ENCODE results near the gene ASTN2. TPM values are rescaled to one million over a fixed set of nuclear protein-coding genes. Genes with fewer than 3 reads are reported as not detected.

Gene ASTN2
- total and polyA plus RNA-seq, 12 donors = 1.9 to 11.1 (median 4.0) TPM

GRCh38 chr9:116706310-116707290 is 708.3 kb downstream of the ASTN2 start:
- ATAC-seq = no peak
- TF ChIP-seq CTCF (IDR thresholded peaks at IDR 0.05) = no peak
- Histone ChIP-seq H3K4me3 (no peak overlapping the region), H3K9me3 (no peaks in the 10 kb centered on the region), H3K27ac (no peak overlapping the region), H3K27me3 (no peaks in the 10 kb centered on the region), H3K4me1 (peaks cover 0 to 11% (median 0%) of the 10 kb centered on the region in 9 donors), H3K36me3 (peaks cover 0 to 5% (median 0%) of the 10 kb centered on the region in 9 donors)
- 83 to 87% methylated on average over 8 of the region's 8 CpGs for WGBS, 2 donors
- DNase-seq = no peak
- intact Hi-C loops (cut with DNase I) = no loop called here

- peaks cover 0 to 9% (median 0%) of the 10 kb centered on the region in 9 donors for H3K36me3 ChIP-seq
- H3K4me3 ChIP-seq = no peak overlapping the region
- no peak for TF ChIP-seq CTCF (IDR thresholded peaks at IDR 0.05)
- intact Hi-C loops (cut with DNase I) = no loop called here
- no peaks in the 10 kb centered on the region for H3K27me3 ChIP-seq
- 79 to 95% methylated on average over 1 of the region's 1 CpG for WGBS, 2 donors
- DNase-seq (no peak), ATAC-seq (no peak)
- peaks cover 0 to 11% (median 0%) of the 10 kb centered on the region in 9 donors for H3K4me1 ChIP-seq
- H3K27ac ChIP-seq = no peak overlapping the region
- no peaks in the 10 kb centered on the region for H3K9me3 ChIP-seq
Measured at GRCh38 chr9:116705531-116705930, 709.3 kb downstream of the ASTN2 start.

- no peak for TF ChIP-seq CTCF (IDR thresholded peaks at IDR 0.05)
- Histone ChIP-seq H3K9me3 (no peaks in the 10 kb centered on the region), H3K36me3 (peaks cover 0 to 20% (median 8%) of the 10 kb centered on the region in 9 donors), H3K27me3 (no peaks in the 10 kb centered on the region), H3K4me1 (peaks cover 0 to 11% (median 0%) of the 10 kb centered on the region in 9 donors), H3K4me3 (no peak overlapping the region), H3K27ac (no peak overlapping the region)
- no peak for ATAC-seq
- intact Hi-C loops (cut with DNase I) = no loop called here
- no peak for DNase-seq
Measured at GRCh38 chr9:116704470-116704869, 710.4 kb downstream of the ASTN2 start.

GRCh38 chr9:116703634-116704033 is 711.2 kb downstream of the ASTN2 start:
- no peak for DNase-seq
- WGBS, 2 donors = 96 to 98% methylated on average over 2 to 3 of the region's 3 CpGs
- H3K4me3 ChIP-seq = no peak overlapping the region

More at GRCh38 chr9:116703634-116704033, 711.2 kb downstream of the ASTN2 start:
- Histone ChIP-seq H3K9me3 (no peaks in the 10 kb centered on the region), H3K27ac (no peak overlapping the region), H3K27me3 (no peaks in the 10 kb centered on the region), H3K36me3 (peaks cover 0 to 28% (median 16%) of the 10 kb centered on the region in 9 donors), H3K4me1 (peaks cover 0 to 11% (median 0%) of the 10 kb centered on the region in 9 donors)
- intact Hi-C loops (cut with DNase I) = no loop called here
- no peak for TF ChIP-seq CTCF (IDR thresholded peaks at IDR 0.05)
- ATAC-seq = no peak
